Dermis microvascular lymphatic vessel endothelial cell (primary cell): ENCODE results near the gene TRMT10C. TPM values are rescaled to one million over a fixed set of nuclear protein-coding genes. Genes with fewer than 3 reads are reported as not detected.
"Not testable (repeated sequence)": the region's sequence is repeated elsewhere in the genome, so short reads cannot be mapped to it uniquely, and the experiment has no call there.

Experiments
- DNase-seq, 2 donors: peaks; one replicate each; pipeline versions ENCODE4 v3.0.0 to v3.0.0-alpha.2; 2010; ENCODE audit warnings: low read depth in 2 of 2
- total RNA-seq: library from RNA; depleted of rRNA; stranded (reverse); fragments of >200 nt; gene quantifications from 2 replicates; pipeline ENCODE4 v1.2.1, GENCODE V29; 2014

Gene TRMT10C
- 23.9 and 26.3 TPM in 2 replicates for total RNA-seq

DNA sequence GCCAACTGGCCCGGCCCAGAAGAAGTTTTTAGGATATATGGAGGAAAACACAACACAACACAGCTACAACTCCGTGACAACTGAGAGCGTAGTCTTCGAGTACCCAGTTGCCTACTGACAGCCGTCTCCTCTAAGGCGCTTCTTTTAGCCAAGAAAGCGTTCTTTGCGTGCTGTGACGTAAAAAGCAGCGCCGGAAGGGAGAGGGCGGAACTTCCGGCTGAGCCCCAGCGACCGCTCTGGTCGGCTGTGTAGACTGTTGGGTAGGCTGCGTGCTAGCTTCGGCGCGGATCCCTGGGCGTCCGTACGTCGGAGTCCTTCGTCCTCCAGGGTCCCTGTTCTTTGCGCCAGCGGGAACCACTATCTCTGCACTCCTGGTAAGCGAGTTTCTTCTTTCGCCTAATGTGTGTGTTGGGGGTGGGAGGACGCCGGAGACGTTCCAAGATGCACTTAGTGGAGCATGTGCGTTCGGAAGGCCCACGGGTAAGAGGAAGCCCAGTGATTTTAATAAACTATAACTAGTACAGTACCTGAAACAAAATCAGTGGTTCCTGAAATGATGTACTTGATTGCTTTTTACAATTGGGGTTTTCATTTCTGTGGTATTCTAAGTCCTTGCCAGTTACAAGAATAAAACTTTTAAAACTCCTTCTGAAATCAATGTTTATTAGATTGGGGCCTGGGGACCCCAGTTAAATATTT, at the start of gene TRMT10C:
TSS of gene TRMT10C (plus strand) at position 239 of the 699 bp plus-strand sequence. CDS start 2,914 bp downstream, outside the sequence.
- DNase-seq, result peak; percentile 81 to 94

DNA sequence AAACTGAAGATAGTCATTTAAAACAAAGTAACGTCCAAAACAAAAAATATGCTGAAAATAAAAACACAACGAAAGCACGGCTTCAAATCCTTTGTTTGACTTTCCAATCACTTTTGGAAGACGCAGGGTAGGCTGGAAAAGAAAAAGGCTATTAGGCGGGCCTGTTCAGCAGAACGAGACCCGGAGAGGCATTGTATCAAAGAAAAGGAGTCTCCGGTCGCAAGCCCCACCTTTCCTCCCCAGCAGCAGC, 49.3 kb upstream of the TRMT10C start:
- no peak for DNase-seq

DNA sequence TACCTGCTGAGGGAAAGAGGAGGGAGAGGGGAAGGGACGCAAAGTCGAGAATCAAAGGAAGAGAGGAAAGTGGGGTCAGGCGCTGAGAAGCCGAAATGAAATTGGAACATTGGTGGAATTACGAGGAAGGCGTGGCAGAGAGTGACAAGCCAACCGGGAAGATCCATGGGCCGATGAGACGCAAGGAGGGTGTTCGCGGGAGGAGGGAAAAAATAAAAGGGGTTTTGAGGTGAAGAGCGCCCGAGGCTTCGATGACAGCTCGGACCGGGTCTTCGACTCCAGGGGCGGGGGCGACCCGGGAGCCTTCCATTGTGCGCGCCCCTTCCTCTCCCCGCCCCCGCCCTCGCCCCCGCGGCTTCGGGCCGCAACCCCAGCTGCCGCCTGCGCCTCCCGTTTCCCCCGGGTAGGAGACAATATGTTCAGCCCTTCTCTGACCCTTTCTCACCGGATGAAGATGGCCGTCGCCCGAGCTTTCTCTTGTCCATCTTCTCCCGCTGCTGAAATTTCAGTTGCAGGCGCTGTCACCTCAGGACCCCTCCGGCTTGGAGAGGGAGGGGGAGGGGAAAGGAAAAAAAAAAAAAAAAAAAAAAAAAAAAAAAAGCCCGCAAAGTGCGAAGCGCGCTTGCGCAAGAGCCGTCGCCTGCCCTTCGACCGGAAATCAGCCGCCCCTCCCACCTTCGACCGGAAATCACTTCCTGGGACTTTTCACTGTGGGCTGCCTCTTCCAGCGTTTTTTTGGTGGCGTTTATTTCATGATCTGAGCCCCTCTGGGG, 48.8 kb upstream of the TRMT10C start, which contains the start of gene SENP7:
TSS of gene SENP7 (minus strand) at position 567 of the 773 bp plus-strand sequence. CDS start at position 485, 82 bp downstream.
- DNase-seq, result peak; percentile 70 to 76

DNA sequence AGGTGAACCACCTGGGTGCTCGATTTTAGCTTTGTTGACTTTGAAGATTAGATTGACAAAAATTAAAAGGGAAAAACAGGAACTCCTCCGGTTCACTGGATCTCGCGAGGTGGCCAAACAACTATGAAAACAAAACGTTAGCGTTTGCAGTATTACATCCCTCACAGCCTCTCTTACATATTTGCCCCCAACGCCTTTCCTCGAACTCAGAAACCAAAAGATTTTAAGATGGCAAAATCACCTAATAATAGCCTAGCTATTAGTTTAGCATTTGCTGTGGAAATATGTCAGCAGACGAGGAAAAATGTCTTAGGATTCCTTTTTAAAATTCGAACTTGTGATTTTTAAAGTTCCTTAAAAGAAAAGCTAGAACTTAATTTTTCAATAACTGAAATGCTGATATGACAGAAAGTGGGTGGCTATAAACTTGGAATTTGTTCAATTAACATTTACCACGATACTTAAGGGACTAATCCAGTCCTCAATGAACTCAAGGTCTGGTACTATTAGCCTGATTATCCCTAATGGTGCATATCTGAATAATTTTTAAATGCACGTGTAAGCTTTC, 48.2 kb upstream of the TRMT10C start:
- no peak for DNase-seq

DNA sequence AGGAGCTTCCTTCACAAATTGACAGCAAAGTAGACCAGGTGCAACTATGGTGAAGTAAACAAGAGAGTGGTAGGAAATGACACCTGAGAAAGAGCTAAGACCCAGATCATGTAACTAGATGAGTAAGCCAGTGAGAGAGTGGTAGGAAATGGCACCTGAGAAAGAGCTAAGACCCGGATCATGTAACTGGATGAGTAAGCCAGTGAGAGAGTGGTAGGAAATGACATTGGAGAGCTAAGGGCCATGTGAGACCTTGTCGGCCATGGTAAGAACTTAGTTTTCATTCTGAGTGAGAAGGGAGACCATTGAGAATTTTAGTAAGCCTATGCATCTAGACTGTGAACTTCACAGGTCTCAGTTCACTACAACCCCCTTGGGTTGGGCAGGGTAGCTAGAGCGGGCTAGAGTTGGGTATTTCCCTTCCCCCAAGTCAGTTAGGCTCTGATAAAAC, 43.2 kb upstream of the TRMT10C start:
- DNase-seq, result peak in 1 of 2 donors; percentile 28

DNA sequence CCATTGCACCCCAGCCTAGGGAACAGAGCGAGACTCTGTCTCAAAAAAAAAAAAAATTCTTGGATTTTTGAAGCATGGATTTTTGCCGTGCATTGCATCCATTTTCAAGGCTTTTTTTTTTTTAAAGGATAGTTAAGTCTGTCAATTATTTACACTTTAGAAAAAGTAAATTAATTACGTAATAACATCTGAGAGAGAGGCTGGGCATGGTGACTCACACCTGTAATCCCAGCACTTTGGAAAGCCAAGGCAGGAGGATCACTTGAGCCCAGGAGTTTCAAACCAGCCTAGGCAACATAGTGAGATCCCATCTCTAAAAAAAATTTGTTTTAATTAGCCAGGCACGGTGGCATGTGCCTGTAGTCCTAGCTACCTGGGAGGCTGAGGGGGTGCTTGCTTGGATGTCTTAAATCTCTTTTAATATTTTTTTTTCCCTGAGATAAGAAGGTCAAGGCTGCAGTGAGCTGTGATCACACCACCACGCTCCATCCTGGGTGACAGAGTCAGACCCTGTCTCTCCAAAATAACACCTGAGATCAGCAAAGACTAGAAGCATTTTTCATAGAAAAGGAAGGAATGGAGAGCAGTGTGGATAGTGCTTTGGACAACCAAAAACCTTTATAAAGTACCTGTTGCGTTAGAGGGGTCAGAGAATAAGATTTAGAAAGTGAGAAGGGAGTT, 41.8 kb upstream of the TRMT10C start:
- DNase-seq, result no peak

DNA sequence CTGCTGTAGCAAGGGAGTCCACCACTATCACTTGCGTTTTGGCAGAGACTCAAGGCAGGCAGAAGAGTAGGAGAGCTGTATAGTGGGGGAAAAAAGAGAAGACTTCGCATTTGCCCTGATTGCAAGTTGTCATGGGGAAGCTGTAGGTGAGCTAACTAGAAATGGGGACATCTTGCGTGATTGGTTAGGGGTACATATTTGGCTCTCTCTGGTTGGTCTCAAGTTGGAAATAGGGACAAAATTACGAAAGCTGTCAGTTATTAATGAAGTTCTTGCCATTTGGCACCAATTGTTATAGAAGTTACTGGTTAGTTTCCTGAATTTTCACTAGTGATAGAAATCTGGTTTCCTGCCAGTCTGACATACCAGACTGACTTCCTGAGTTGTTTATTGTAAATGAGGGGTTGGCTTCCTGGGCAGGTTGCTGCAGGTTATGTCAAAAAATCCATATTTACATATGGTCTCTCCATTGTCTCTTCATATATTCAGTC, 40.4 kb upstream of the TRMT10C start:
- peak; percentile 79 to 92 for DNase-seq

DNA sequence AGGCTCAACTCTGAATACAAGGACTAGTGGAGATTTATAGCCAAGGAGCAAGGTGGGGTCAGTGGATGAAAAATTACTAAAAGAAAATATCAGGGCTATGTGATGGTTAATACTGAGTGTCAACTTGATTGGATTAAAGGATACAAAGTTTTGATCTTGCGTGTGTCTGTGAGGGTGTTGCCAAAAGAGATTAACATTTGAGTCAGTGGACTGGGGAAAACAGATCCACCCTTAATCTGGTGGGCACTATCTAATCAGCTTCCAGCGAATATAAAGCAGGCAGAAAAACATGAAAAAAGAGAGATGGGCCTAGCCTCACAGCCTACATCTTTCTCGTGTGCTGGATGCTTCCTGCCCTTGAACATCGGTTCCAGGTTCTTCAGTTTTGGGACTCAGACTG, 34.2 kb upstream of the TRMT10C start:
- no peak for DNase-seq

DNA sequence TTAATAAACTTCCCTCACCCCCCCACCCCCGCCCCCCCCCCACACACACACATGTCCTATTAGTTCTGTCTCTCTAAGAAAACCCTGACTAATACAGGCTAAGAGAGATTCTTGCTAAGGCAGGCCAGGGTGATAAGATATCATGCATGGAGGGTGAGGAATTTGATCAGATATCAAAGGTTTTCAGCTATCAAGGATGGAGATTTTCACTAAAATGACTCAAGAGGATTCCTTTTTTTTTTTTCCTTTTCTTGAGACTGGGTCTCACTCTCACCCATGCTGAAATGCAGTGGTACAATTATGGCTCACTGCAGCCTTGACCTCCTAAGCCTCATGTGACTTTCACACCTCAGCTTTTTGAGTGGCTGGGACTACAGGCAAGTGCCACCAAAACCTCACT, 33.8 kb upstream of the TRMT10C start:
- no peak for DNase-seq

DNA sequence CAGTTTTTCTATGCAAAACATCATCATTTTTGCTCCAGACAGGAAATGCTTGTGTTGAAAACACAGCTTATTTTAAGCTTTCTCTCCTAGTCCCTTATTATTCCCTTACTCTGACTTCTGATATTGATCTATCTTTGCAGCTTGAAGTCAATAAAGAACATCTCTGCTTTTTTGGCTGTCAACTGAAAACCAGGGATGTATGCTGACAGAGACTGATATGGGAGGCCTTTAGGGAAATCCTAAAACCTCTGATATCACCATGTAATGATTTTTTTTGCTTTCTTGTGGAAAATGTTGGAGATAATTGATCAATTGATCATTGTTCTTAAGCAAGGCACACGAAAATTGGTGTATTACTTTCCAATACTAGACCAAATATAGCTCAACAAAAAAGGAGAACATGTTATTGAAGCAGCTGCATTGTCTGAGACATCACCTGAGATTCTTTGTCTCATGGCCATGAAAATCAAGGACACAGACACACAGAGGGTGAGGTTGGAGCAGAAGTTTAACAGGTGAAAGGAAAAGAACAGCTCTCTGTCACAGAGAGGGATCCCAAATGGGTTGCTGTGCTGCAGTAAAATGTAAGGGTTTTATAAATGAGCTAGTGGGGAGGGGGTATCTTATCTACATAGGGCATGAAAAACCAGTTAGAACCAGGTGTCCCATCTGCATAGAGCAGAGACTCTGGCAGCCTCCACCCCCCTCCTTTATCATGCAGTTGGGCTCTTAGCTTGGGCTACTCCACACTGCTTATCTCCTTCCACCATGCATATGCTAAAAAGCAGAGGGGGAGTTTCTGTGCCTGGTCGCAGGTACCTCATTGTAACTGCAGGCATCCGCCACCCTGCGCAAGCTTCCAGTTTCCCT, 31.6 kb upstream of the TRMT10C start:
- no peak for DNase-seq

DNA sequence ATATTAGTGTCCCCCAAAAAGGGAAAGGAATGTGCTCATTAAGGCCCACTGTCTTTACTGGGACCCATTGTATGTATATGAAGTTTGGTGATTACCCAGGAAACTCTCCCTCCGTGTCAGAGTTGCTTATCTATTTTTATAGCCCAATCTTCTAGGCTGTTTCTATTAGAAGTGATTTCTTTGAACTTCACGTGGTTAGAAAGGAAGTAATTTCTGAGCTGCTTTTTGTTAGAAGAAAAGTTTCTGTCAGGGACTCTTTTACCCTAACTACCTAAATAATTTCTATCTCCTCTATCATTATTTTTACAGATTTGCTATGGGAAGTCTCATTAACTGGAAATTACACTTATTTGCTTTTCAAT, 31.0 kb upstream of the TRMT10C start:
- no peak for DNase-seq

DNA sequence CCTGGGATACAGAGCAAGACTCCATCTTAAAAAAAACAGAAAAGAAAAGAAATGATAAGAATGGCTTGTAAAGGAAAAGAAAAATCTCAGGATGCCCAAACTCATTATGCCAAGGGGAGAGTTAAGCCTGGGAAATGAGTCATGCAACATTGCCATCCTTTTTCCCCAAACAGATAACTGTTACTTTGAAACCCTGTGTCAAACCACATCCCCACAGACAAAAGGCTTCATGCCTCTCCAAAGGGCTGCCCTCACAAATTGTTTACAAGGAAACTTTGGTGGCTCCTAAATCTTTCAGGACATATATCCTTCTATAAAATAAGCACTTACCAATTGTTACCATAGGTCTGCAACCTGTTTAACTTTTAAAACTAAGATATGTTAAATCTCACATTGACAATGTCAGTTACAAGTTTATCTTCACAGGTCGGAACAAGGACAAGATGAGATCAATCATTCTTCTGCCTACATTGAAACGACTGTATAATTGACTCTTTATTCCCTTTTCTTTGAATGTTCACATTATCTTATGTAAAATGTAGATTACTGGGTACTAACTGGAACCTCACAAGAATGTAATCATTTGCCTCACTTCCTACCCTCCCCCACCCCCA, 30.1 kb upstream of the TRMT10C start:
- peak in 1 of 2 donors; percentile 24 for DNase-seq

DNA sequence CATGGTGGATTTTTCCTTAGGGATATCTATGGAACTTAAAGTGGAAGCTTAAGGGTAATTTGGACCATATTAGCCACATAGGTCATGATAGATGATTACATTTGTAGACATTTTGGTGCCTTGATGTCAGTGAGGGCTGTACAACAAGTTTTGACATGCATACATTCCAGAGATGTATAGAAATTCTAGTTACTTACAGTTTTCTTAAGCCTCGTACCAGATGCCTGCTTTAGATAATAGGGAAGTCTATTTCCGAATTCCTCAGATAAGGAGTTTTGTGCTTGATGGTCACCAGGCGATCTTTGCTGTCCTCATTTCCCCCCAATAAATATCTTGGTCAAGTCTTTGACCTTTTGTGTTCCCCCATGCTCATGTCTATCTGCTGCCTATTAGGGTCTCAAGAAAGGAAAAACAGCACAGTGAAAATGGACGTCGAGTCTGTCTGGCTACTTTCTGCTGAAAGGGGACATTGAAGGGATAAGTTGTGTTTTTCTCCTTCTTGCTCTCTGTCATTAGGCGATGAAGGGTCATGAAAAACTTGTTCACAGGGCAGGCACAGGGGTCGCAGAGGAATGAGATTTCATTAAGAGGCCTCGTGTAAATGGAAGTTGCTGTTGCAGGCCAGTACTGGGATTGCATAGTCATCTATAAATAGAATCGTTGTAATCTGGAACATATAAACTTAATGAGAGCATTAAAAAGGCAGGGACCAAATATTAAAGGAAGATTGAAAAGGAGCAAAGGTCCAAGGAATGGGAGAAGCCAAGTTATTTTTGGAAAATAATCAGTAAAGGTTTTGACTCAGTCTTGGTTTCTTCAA, 28.7 kb upstream of the TRMT10C start:
- DNase-seq, result no peak

DNA sequence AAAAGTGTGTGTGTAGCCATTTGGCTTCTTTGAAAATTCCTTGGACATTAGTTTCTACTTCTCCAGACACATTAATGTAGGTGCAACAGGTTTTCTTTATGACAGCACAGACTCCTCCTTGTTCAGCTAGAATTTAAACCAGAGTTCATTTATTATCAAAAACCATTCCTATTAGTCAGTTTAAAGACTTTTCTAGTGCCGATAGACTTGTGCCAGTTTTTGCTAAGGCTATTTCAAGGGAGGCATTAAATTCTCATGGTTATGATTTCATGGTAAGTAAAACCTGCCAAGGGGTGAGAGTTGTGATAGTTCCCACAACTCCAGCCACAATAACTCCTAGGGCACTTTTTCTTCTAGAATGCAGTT, 28.1 kb upstream of the TRMT10C start:
- no peak for DNase-seq

DNA sequence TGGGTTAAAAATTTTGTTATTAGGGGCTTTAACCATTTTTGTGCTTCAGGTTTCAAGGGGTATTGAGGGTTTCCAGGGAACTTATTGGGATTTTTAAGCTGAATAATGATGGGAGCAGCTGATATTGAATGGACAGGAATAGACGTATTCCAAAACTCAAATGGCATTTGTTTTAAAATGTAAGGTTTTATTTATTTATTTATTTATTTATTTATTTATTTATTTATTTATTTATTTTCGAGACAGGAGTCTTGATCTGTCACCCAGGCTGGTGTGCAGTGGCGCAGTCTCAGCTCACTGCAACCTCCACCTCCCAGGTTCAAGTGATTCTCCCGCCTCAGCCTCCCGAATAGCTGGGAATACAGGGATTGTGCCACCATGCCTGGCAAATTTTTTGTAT, 26.4 kb upstream of the TRMT10C start:
- no peak for DNase-seq

DNA sequence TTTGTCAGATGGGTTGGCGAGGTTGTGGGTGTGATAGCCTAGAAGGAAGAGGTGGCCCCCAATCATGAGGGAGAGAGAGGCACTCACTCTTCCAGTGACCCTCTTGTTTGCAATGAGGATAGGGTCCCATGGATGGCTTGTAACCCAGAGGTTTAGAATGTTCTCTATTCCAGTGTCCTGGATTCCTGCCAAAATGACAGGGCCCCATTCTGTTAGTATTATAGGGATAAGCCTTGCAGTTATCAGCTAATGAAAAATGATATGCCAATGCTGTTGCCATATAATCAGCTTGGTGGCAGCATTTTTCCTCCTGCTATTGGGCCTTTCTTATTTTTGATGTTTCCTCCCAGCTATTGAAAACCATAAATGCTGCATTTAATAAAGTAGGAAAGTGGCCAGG, 25.4 kb upstream of the TRMT10C start:
- DNase-seq, result no peak

DNA sequence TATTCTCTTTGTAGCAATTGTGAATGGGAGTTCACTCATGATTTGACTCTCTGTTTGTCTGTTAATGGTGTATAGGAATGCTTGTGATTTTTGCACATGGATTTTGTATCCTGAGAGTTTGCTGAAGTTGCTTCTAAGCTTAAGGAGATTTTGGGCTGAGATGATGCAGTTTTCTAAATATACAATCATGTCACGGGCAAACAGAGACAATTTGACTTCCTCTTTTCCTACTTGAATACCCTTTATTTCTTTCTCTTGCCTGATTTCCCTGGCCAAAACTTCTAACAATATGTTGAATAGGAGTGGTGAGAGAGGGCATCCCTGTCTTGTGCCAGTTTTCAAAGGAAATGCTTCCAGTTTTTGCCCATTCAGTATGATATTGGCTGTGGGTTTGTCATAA, 24.7 kb upstream of the TRMT10C start:
- not testable (repeated sequence) for DNase-seq

DNA sequence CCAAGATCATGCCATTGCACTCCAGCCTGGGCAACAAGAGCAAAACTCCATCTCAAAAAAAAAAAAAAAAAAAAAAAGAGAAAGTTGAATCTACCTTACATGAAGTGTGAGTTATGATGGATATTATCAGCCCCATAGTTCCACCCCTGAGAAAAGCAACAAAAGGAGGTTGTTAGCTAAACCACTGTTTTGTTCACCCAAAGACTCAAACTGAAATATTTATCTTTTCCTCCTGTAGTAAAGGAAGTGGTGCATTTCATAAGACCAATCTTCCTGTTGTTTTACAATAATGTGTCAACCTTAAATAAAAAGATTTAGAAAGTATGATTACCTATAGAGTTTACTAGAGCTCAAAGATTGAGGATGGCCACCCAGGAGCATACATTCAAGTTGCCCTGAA, 18.7 kb upstream of the TRMT10C start:
- DNase-seq, result no peak

DNA sequence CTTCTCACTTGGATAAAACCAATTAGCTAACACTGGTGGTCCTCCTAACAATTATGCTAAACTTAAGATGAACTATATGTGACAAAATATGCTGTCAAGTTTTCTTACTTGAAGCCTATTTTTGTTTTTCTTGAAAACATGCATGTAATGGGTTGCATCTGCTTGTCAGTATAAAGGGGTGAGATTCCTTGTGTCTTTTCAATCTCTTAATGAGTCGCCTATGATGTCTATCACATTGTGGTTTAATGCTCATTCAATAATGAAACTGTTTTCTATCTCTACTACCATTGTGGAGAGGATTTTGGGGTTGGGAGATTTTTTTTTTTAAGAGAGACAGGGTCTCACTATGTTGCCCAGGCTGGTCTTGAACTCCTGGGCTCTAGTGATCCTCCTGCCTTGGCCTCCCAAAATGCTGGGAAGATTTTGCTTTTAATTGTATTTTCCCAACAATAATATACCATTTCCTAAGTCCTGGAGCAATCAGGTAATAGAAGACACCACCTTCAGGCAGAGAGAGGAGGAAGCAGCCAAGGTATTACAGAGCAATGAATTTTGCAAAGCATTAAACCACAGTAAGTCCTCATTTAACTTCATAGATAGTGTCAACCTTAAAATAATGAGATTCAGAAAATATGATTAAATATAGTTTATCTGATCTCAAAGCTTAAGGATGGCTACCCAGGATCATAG, 17.4 kb upstream of the TRMT10C start:
- DNase-seq, result peak in 1 of 2 donors; percentile 5
